GM18858 (cell line): ENCODE data around the gene HDAC4.

Experiments used
- ATAC-seq: cut with Tn5 transposase; IDR thresholded peaks from one replicate; pipeline ENCODE4 v1.9.1; 2021; ENCODE audit not compliant: unreplicated experiment

HDAC4 gene

GRCh38 chr2:239133945-239134570 is 266.8 kb downstream of the HDAC4 start:
- ATAC-seq, result no peak

- no peak for ATAC-seq
Measured at GRCh38 chr2:239132786-239133185, 268.0 kb downstream of the HDAC4 start.

- no peak for ATAC-seq
Measured at GRCh38 chr2:239132156-239132709, 268.6 kb downstream of the HDAC4 start.

- no peak for ATAC-seq
Measured at GRCh38 chr2:239131521-239131920, 269.3 kb downstream of the HDAC4 start.

GRCh38 chr2:239130786-239131325 is 270.0 kb downstream of the HDAC4 start:
- ATAC-seq, result no peak

GRCh38 chr2:239130041-239130440 is 270.8 kb downstream of the HDAC4 start:
- no peak for ATAC-seq

- ATAC-seq, result no peak
Measured at GRCh38 chr2:239129147-239129920, 271.5 kb downstream of the HDAC4 start.

- no peak for ATAC-seq
Measured at GRCh38 chr2:239128706-239129105, 272.1 kb downstream of the HDAC4 start.

- ATAC-seq, result no peak
Measured at GRCh38 chr2:239127513-239127912, 273.3 kb downstream of the HDAC4 start.

- no peak for ATAC-seq
Measured at GRCh38 chr2:239125726-239126675, 274.8 kb downstream of the HDAC4 start.

GRCh38 chr2:239124152-239124899 is 276.5 kb downstream of the HDAC4 start:
- ATAC-seq, result no peak

- no peak for ATAC-seq
Measured at GRCh38 chr2:239122421-239123110, 278.3 kb downstream of the HDAC4 start.

GRCh38 chr2:239121600-239122012 is 279.2 kb downstream of the HDAC4 start:
- no peak for ATAC-seq

GRCh38 chr2:239120664-239121063 is 280.2 kb downstream of the HDAC4 start:
- ATAC-seq, result no peak

GRCh38 chr2:239119346-239120126 is 281.3 kb downstream of the HDAC4 start:
- no peak for ATAC-seq

GRCh38 chr2:239118675-239119211 is 282.1 kb downstream of the HDAC4 start:
- no peak for ATAC-seq

GRCh38 chr2:239118264-239118663 is 282.6 kb downstream of the HDAC4 start:
- ATAC-seq, result no peak

GRCh38 chr2:239117831-239118230 is 283.0 kb downstream of the HDAC4 start:
- ATAC-seq, result no peak
